ENCODE results near the gene POTEC. TPM values are rescaled to one million over a fixed set of nuclear protein-coding genes. Genes with fewer than 3 reads are reported as not detected.

POTEC gene
- not detected in 5 replicates for total RNA-seq (2022; extraction: Qiagen RNA extraction; ENCODE audit: low read depth)

GRCh38 chr18:14543446-14543964 is at the start of gene POTEC:
TSS of gene POTEC (minus strand) at chr18:14543600. CDS start at chr18:14543146, 454 bp downstream.

Other genes with a start within 250 kb of the POTEC start
- not detected in 5 replicates for gene ANKRD30B, start 204.6 kb upstream of the POTEC start, total RNA-seq (2022; extraction: Qiagen RNA extraction; ENCODE audit: low read depth)